HG03558 (cell line): ENCODE measurements around the gene BTBD19.

Experiments used
- ATAC-seq: cut with Tn5 transposase; IDR thresholded peaks from one replicate; pipeline ENCODE4 v1.9.1; 2021; ENCODE audit warnings: moderate number of reproducible peaks; ENCODE audit not compliant: unreplicated experiment; ENCODE audit errors: extremely low read depth

Gene BTBD19

GRCh38 chr1:44851308-44851707, 43.0 kb downstream of the BTBD19 start:
- ATAC-seq = no peak

GRCh38 chr1:44853201-44853600, 44.9 kb downstream of the BTBD19 start:
- ATAC-seq = no peak

- no peak for ATAC-seq
These were observed 46.6 kb downstream of the BTBD19 start for GRCh38 chr1:44854970-44855369.

GRCh38 chr1:44855742-44856141, 47.4 kb downstream of the BTBD19 start:
- no peak for ATAC-seq

- ATAC-seq = no peak
These were observed 49.1 kb downstream of the BTBD19 start for GRCh38 chr1:44857446-44857845.

GRCh38 chr1:44860331-44860730, 52.0 kb downstream of the BTBD19 start:
- no peak for ATAC-seq

GRCh38 chr1:44860891-44861425, 52.6 kb downstream of the BTBD19 start:
- ATAC-seq = no peak

- no peak for ATAC-seq
These were observed 54.6 kb downstream of the BTBD19 start for GRCh38 chr1:44862829-44863401.
